Measurements from ENCODE around the gene HTR3C.

Gene HTR3C

DNA sequence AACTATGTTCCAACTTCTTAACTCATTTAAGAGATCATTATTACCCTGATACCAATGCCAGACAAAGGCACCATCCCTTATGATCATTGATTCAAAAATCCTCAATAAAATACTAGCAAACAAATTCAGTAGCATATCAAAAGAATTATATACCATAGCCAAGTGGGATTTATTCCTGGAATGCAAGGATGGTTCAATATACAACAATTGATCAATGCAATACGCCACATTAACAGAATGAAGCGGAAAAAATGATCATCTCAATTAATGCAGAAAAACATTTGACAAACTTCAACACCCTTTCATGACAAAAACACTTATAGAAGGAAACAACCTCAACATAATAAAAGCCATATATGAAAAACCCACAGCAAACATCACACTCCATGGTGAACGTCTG, 39.4 kb downstream of the HTR3C start:
- no peak for DNase-seq (ENCODE audit: low read depth)

DNA sequence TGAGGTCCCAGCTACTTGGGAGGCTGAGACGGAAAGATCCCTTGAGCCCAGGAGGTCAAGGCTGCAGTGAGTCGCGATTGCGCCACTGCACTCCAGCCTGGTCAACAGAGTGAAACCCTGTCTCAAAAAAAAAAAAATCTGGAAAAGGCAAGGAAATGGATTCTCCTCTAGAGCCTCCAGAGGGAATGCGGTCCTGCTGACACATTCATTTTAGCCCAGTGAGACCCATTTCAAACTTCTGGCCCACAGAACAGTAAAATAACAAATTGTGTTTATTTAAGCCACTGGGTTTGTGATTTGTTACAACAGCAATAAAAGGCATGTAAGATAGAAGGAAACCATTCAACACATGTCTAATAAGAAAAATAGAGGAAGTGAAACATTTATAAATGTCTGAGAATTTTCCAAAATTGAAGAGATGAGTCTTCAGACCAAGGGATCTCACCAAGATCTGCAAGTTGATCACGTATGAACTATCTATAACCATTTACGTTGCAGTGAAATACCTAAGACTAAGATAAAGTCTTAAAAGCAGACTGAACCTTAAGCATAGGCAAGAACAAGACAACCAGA, 44.0 kb downstream of the HTR3C start, which contains the start of gene HTR3E:
HTR3E (plus strand) TSS at position 254 of the 573 bp plus-strand sequence. CDS start 466 bp downstream, outside the sequence.
- no peak for DNase-seq (ENCODE audit: low read depth)

DNA sequence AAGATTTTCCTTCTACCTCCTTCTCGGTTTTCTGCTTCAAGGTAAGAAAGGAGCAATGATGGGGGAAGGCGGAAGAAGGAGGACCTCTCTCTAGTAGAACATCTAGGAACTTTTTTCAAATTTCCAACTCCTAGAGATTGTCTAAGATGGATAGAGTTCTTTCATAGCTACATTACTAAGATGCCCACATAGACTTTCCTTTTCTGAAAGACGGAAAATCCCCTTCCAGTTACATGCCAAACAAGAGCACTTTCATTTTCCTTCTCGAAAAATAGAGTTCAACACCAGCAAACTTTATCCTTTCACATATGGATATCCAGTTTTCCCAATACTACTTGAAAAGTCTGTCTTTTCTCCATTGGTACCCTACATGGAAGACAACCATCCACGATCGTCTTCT, 44.7 kb downstream of the HTR3C start:
- no peak for DNase-seq (ENCODE audit: low read depth)

DNA sequence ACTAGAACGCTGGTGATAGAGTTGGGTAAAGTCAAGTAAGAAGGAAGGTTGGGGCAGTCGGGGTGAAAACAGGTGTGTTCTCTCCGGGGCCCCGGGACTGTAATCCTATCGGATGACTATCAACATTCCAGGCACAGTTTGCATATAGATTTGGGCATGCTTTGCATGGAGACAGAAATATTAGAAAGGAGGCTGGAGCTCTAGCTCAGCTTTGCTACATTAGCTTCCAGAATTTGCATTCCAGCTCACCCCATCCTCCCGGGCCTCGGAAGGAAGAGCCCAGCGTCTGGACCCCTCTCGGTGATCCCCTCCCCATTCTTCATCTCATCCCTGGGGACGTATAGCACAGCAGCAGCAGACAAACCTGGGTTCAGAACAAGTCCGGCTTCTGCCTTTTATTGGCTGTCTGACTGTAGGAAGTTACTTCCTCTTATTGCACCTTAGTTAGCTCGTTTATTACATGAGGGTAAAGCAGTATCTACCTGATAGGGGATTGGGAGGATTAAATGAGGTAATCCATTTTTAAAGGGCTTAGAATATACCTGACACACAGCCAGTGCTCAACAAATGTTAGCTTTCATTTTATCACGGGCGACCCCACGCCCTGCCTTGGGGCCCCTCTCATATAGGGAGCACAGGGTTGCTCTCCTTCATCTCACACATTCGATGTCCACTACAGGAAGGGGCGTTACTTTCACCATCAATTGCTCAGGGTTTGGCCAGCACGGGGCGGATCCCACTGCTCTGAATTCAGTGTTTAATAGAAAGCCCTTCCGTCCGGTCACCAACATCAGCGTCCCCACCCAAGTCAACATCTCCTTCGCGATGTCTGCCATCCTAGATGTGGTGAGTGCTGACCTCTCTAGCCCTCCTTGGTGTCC, 47.2 kb downstream of the HTR3C start:
- DNase-seq (ENCODE audit: low read depth) = no peak

All from fibroblast of the conjunctiva (primary cell).